H1 (cell line): ENCODE results near the gene GALNT17. TPM values are rescaled to one million over a fixed set of nuclear protein-coding genes. Genes with fewer than 3 reads are reported as not detected.

Experiments used
- CTCF ChIA-PET: fragments of 300-600 bp; sonication (Branson Sonifier 250); formaldehyde crosslinking; loops from one replicate; lab custom pipeline; 2021; ENCODE audit not compliant: partially characterized antibody; lab: Charles Lee
- POLR2A ChIA-PET: fragments of 300-600 bp; sonication (Branson Sonifier 250); formaldehyde crosslinking; loops from one replicate; lab custom pipeline; 2021; ENCODE audit warnings: inconsistent platforms; ENCODE audit not compliant: partially characterized antibody; lab: Charles Lee
- DNase-seq, 2 experiments: peaks; one replicate each; pipeline versions ENCODE4 v3.0.0 to v3.0.0-alpha.2; 2010 to 2022; ENCODE audit warnings: low spot score in 2 of 2, low read depth in 1 of 2, mixed read lengths in 1 of 2
- FAIRE-seq: peaks from 2 replicates; lab custom pipeline; 2011; peaks lifted over from hg19 to GRCh38; lab: Jason Lieb, UNC
- H2AFZ ChIP-seq: 2 replicates; pipeline ENCODE4 v1.8.1; 2012; ENCODE audit warnings: low read length, inconsistent platforms
- H2AK5ac ChIP-seq: 2 replicates; pipeline ENCODE4 v1.6.1; 2013; ENCODE audit warnings: low read depth, low read length
- H2BK120ac ChIP-seq: replicated peaks from 2 replicates; pipeline ENCODE3; 2013; ENCODE audit warnings: low read depth, low read length, inconsistent platforms
- H2BK12ac ChIP-seq: 2 replicates; pipeline ENCODE4 v1.6.1; 2013; ENCODE audit warnings: low read depth, low read length
- H2BK15ac ChIP-seq: 2 replicates; pipeline ENCODE4 v1.6.1; 2013; ENCODE audit warnings: low read length
- H2BK20ac ChIP-seq: 2 replicates; pipeline ENCODE4 v1.6.1; 2013; ENCODE audit warnings: low read length
- H2BK5ac ChIP-seq: 2 replicates; pipeline ENCODE4 v1.6.1; 2013; ENCODE audit warnings: low read depth, low read length
- H3K14ac ChIP-seq: 2 replicates; pipeline ENCODE4 v1.6.1; 2013; ENCODE audit warnings: inconsistent platforms; ENCODE audit not compliant: insufficient read length
- H3K18ac ChIP-seq: 2 replicates; pipeline ENCODE4 v1.6.1; 2013; ENCODE audit warnings: low read length; ENCODE audit errors: extremely low read depth
- H3K23ac ChIP-seq: 2 replicates; pipeline ENCODE4 v1.6.1; 2013; ENCODE audit warnings: inconsistent platforms; ENCODE audit not compliant: insufficient read length
- H3K23me2 ChIP-seq: 2 replicates; pipeline ENCODE4 v1.6.1; 2013; ENCODE audit warnings: low read depth, low read length
- H3K27ac ChIP-seq: 2 replicates; pipeline ENCODE4 v1.6.1; 2011; ENCODE audit warnings: low read depth, low read length, inconsistent platforms
- H3K27me3 ChIP-seq, 4 experiments: replicated peaks in 1 of 4; 1 replicate in 1 of 4; 2 replicates in 3 of 4; pipeline versions ENCODE4 v1.6.1 to v1.8.1; 2011 to 2013; ENCODE audit warnings: low read length in 3 of 4, mild to moderate bottlenecking in 3 of 4, inconsistent platforms in 2 of 4, mixed read lengths in 2 of 4, moderate library complexity in 1 of 4; ENCODE audit not compliant: control insufficient read depth in 3 of 4, insufficient read depth in 3 of 4; ENCODE audit errors: extremely low read depth in 1 of 4
- H3K36me3 ChIP-seq, 4 experiments: 2 replicates each; pipeline versions ENCODE4 v1.6.1 to v1.8.1; 2011 to 2013; ENCODE audit warnings: mild to moderate bottlenecking in 4 of 4, low read length in 3 of 4, moderate library complexity in 2 of 4, control low read depth in 1 of 4, inconsistent platforms in 1 of 4; ENCODE audit not compliant: insufficient read depth in 4 of 4, control insufficient read depth in 2 of 4
- H3K4ac ChIP-seq: replicated peaks from 2 replicates; pipeline ENCODE3; 2013; ENCODE audit warnings: low read length, low read depth, mixed read lengths, inconsistent platforms; ENCODE audit not compliant: insufficient read length
- H3K4me1 ChIP-seq, 4 experiments: replicated peaks in 1 of 4; 1 replicate in 1 of 4; 2 replicates in 3 of 4; pipeline versions ENCODE4 v1.6.1 to v1.8.1; 2011 to 2013; ENCODE audit warnings: low read length in 3 of 4, inconsistent platforms in 2 of 4, mixed read lengths in 1 of 4; ENCODE audit not compliant: insufficient read depth in 4 of 4, control insufficient read depth in 3 of 4
- H3K4me2 ChIP-seq, 2 experiments: 2 replicates each; pipeline versions ENCODE4 v1.6.1 to v1.8.1; 2011 to 2013; ENCODE audit warnings: low read depth in 2 of 2, low read length in 2 of 2, control low read depth in 1 of 2, inconsistent platforms in 1 of 2, mild to moderate bottlenecking in 1 of 2; ENCODE audit not compliant: insufficient read depth in 1 of 2
- H3K4me3 ChIP-seq, 4 experiments: fragments of 200-600, 300-600 bp in 1 of 4; sonication (generic), shearing (Covaris generic), sonication (Bioruptor Twin) in 1 of 4; 2 replicates each; pipeline versions ENCODE4 v1.5.1 to v1.8.1; 2011 to 2016; ENCODE audit warnings: low read length in 4 of 4, low read depth in 3 of 4, control low read depth in 2 of 4, inconsistent platforms in 2 of 4, mild to moderate bottlenecking in 2 of 4, mixed read lengths in 1 of 4, moderate library complexity in 1 of 4; ENCODE audit not compliant: insufficient read depth in 2 of 4; ENCODE audit errors: extremely low read depth in 1 of 4
- H3K56ac ChIP-seq: replicated peaks from 2 replicates; pipeline ENCODE3; 2013; ENCODE audit warnings: low read depth, mild to moderate bottlenecking, mixed read lengths, low read length, inconsistent platforms; ENCODE audit not compliant: insufficient read length
- H3K79me1 ChIP-seq: 2 replicates; pipeline ENCODE4 v1.6.1; 2013; ENCODE audit warnings: low read depth, low read length, control low read depth
- H3K79me2 ChIP-seq, 2 experiments: 2 replicates each; pipeline versions ENCODE4 v1.6.1 to v1.8.1; 2012 to 2013; ENCODE audit warnings: low read length in 2 of 2, mild to moderate bottlenecking in 2 of 2, inconsistent platforms in 1 of 2; ENCODE audit not compliant: insufficient read depth in 2 of 2, control insufficient read depth in 1 of 2
- H3K9ac ChIP-seq, 4 experiments: replicated peaks in 1 of 4; 1 replicate in 1 of 4; 2 replicates in 3 of 4; pipeline versions ENCODE4 v1.6.1 to v1.8.1; 2011 to 2013; ENCODE audit warnings: low read depth in 3 of 4, low read length in 3 of 4, control low read depth in 2 of 4, mild to moderate bottlenecking in 2 of 4, moderate library complexity in 2 of 4, inconsistent platforms in 1 of 4; ENCODE audit errors: extremely low read depth in 1 of 4
- H3K9me3 ChIP-seq, 2 experiments: 2 replicates each; pipeline versions ENCODE4 v1.6.1 to v1.8.1; 2012 to 2013; ENCODE audit warnings: mild to moderate bottlenecking in 2 of 2, moderate library complexity in 2 of 2, control low read depth in 1 of 2, inconsistent platforms in 1 of 2, low read depth in 1 of 2, low read length in 1 of 2, mixed read lengths in 1 of 2; ENCODE audit not compliant: insufficient read depth in 2 of 2
- H4K20me1 ChIP-seq, 2 experiments: replicated peaks in 1 of 2; 2 replicates each; pipeline versions ENCODE3 to v1.8.1; 2011 to 2013; ENCODE audit warnings: inconsistent platforms in 2 of 2, low read length in 2 of 2, mild to moderate bottlenecking in 1 of 2; ENCODE audit not compliant: insufficient read depth in 2 of 2, control insufficient read depth in 1 of 2
- H4K5ac ChIP-seq: 2 replicates; pipeline ENCODE4 v1.6.1; 2013; ENCODE audit warnings: low read length, low read depth, mixed read lengths, inconsistent platforms; ENCODE audit not compliant: insufficient read length
- H4K8ac ChIP-seq: 2 replicates; pipeline ENCODE4 v1.8.0; 2013; ENCODE audit warnings: mild to moderate bottlenecking, moderate library complexity, low read length, inconsistent platforms; ENCODE audit not compliant: insufficient read depth; ENCODE audit errors: extremely low read depth
- H4K91ac ChIP-seq: replicated peaks from 2 replicates; pipeline ENCODE3; 2013; ENCODE audit warnings: low read length, mixed read lengths, inconsistent platforms; ENCODE audit not compliant: insufficient read length
- BACH1 ChIP-seq: IDR thresholded peaks from 2 replicates; pipeline ENCODE4 v1.6.1; 2012; ENCODE audit warnings: low read length, improper control_type of control experiment
- CBX8 ChIP-seq: fragments of 300-800, 300-1000 bp; sonication (generic); IDR thresholded peaks from 2 replicates; pipeline ENCODE4 v1.7.1; 2016; ENCODE audit warnings: low read depth, low read length, borderline replicate concordance
- CHD1 ChIP-seq: IDR thresholded peaks from 2 replicates; pipeline ENCODE4 v1.6.1; 2012; ENCODE audit warnings: low read depth, low read length, improper control_type of control experiment
- KDM1A ChIP-seq: fragments of 200-600, 300-600 bp; sonication (generic); IDR thresholded peaks from 2 replicates; pipeline ENCODE4 v1.7.1; 2016; ENCODE audit warnings: mild to moderate bottlenecking, low read length, borderline replicate concordance
- POLR2A ChIP-seq, 2 experiments: IDR thresholded peaks; 1 replicate in 1 of 2; 2 replicates in 1 of 2; pipeline ENCODE4 v1.6.1; 2011; ENCODE audit warnings: low read depth in 2 of 2, low read length in 2 of 2, mild to moderate bottlenecking in 2 of 2; ENCODE audit errors: control extremely low read depth in 1 of 2
- RBBP5 ChIP-seq: IDR thresholded peaks from 2 replicates; pipeline ENCODE4 v1.7.1; 2012; ENCODE audit warnings: low read depth, mild to moderate bottlenecking, inconsistent platforms, low read length, moderate library complexity, borderline replicate concordance
- RNF2 ChIP-seq: fragments of 200-900, 300-1000 bp; sonication (generic); IDR thresholded peaks from 2 replicates; pipeline ENCODE4 v1.7.1; 2016; ENCODE audit warnings: borderline replicate concordance, low read depth, mild to moderate bottlenecking, antibody characterized with exemption, low read length; ENCODE audit not compliant: poor library complexity, severe bottlenecking; ENCODE audit errors: missing control alignments
- RXRA ChIP-seq: IDR thresholded peaks from 2 replicates; pipeline ENCODE4 v1.6.1; 2011; ENCODE audit warnings: low read depth, mild to moderate bottlenecking, low read length, moderate library complexity; ENCODE audit not compliant: insufficient read depth
- SRF ChIP-seq: IDR thresholded peaks from 2 replicates; pipeline ENCODE4 v1.6.1; 2011; ENCODE audit warnings: mild to moderate bottlenecking, low read depth, low read length, moderate library complexity
- SUZ12 ChIP-seq: fragments of 200-600 bp; sonication (generic); IDR thresholded peaks from 2 replicates; pipeline ENCODE4 v1.6.1; 2012; ENCODE audit warnings: mild to moderate bottlenecking, inconsistent platforms, low read length, moderate library complexity, mixed read lengths
- TBP ChIP-seq: IDR thresholded peaks from 2 replicates; pipeline ENCODE4 v1.6.1; 2011; ENCODE audit warnings: low read depth, low read length, improper control_type of control experiment
- WGBS, 2 experiments: shearing (Covaris generic) in 1 of 2; methylation state at CpG; one replicate each; pipeline versions ENCODE4 v1.1.6 to v1.1.7; 2013 to 2015; ENCODE audit warnings: low lambda C conversion rate in 2 of 2, mixed read lengths in 2 of 2, inconsistent platforms in 1 of 2, low coverage in 1 of 2, missing lambda C conversion rate in 1 of 2; ENCODE audit not compliant: insufficient replicate concordance in 2 of 2, insufficient coverage in 1 of 2, insufficient read length in 1 of 2; ENCODE audit errors: extremely low coverage in 1 of 2, missing lambda C conversion rate in 1 of 2; 5-methylcytosine and 5-hydroxymethylcytosine counted together
- polyA plus RNA-seq, 7 experiments: library from polyadenylated mRNA; depleted of rRNA in 3 of 7; stranded (reverse) in 5 of 7; unstranded in 2 of 7; fragments of >200 nt in 5 of 7; fragments of 200-250 nt in 2 of 7; gene quantifications; 1 replicate in 5 of 7; 2 replicates in 1 of 7; 4 replicates in 1 of 7; pipeline versions ENCODE4 v1.2.1 to v1.2.3, GENCODE V29; 2011 to 2013; ENCODE audit warnings: missing spikeins in 2 of 7, mixed read lengths in 2 of 7
- total RNA-seq: library from RNA; stranded (reverse); fragmentation: NEBNext Ultra II Directional; extraction: Animal tissue kit (Norgen Biotek cat#: 25700); gene quantifications from 2 replicates; pipeline ENCODE4 v1.2.1, GENCODE V29; 2021

The GALNT17 gene
- total and polyA plus RNA-seq, 2 of the 8 experiments (the other 6 are each of a cell fraction or from before 2014, with no cell fraction given) = 37.7 to 47.0 TPM

DNA sequence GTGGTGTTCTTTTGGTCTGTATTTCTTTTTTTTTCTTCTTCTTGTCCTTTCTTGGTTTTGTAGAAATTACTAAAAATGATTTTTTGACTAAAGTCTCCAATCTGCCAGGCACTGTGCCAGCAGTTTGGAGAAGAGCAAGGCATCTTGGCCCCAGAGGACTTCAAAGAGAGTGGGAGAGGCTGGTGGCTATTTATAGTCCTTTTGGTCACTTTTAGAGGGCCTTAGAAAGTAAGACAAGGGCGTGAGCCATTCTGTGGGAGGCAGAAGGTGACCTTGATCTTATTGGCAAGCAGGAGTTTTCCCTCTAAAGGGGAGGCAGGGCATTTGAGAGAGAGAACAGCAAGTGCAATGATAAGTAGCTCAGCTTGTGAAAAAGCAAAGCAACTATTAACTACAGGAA is 211.9 kb downstream of the GALNT17 start:
- H3K9me3 ChIP-seq = peaks cover 2 to 6% of the 10 kb centered on the region in 2 experiments; a peak in 1 of 4 replicates
- no peak overlapping the region for H2BK20ac ChIP-seq
- no peak overlapping the region for H4K8ac ChIP-seq
- H3K14ac ChIP-seq = no peak overlapping the region
- H2BK120ac ChIP-seq = no peak overlapping the region
- H4K5ac ChIP-seq = no peak overlapping the region
- H4K20me1 ChIP-seq = no peaks in the 10 kb centered on the region
- no peak overlapping the region for H2BK15ac ChIP-seq
- no peak overlapping the region for H2AFZ ChIP-seq
- peaks cover 0 to 54% of the 10 kb centered on the region in 2 experiments; a peak in 2 of 4 replicates for H3K79me2 ChIP-seq
- H3K27me3 ChIP-seq = no peaks in the 10 kb centered on the region
- peaks cover 5% of the 10 kb centered on the region for H3K79me1 ChIP-seq
- H3K18ac ChIP-seq = no peak overlapping the region
- no peak overlapping the region for H3K4me3 ChIP-seq
- H3K36me3 ChIP-seq = peaks cover 0 to 3% (median 0%) of the 10 kb centered on the region in 4 experiments; a peak in 2 of 8 replicates
- no peak for FAIRE-seq
- H3K4ac ChIP-seq = no peak overlapping the region
- H2AK5ac ChIP-seq = no peak overlapping the region
- peaks cover 2 to 10% (median 7%) of the 10 kb centered on the region in 4 experiments; a peak in 6 of 7 replicates for H3K4me1 ChIP-seq
- H3K9ac ChIP-seq = no peak overlapping the region
- POLR2A ChIA-PET = no interaction called here
- WGBS, 2 experiments = 92% methylated on average over 1 of the region's 1 CpG; no CpG with 5 or more reads in 1 of the 2 experiments
- no peak overlapping the region for H3K56ac ChIP-seq
- H3K23ac ChIP-seq = no peak overlapping the region
- DNase-seq = no peak
- no peak overlapping the region for H4K91ac ChIP-seq
- H3K23me2 ChIP-seq = no peaks in the 10 kb centered on the region
- no peak for TF ChIP-seq KDM1A
- no peak for TF ChIP-seq RNF2
- TF ChIP-seq BACH1 = no peak
- no peak for TF ChIP-seq POLR2A (IDR thresholded peaks at IDR 0.05; ENCODE audit: control extremely low read depth in 1 of 2, low read depth in 2 of 2, low read length in 2 of 2)
- no peak for TF ChIP-seq CBX8
- no peak for TF ChIP-seq CHD1
- no peak for TF ChIP-seq TBP
- no peak for TF ChIP-seq SUZ12
- TF ChIP-seq RBBP5 = no peak
- TF ChIP-seq SRF = no peak
- no peak for TF ChIP-seq RXRA
- TF ChIP-seq, all 59 proteins: peak for 0
- Histone ChIP-seq H2BK5ac (no peak overlapping the region), H2BK12ac (no peak overlapping the region), H3K4me2 (no peak overlapping the region), H3K27ac (no peak overlapping the region)
- CTCF ChIA-PET = interaction anchor here (0.6 kb wide), 1 partner anchor 59 kb away, joined by 3 read pairs; no protein-coding TSS in a partner anchor
